ENCODE data around the gene STING1. TPM values are rescaled to one million over a fixed set of nuclear protein-coding genes. Genes with fewer than 3 reads are reported as not detected.

The STING1 gene
- total and polyA plus RNA-seq, 2 of the 13 experiments (the other 11 are each of a cell fraction or from before 2014, with no cell fraction given), result 1.3 to 4.4 TPM

- TF ChIP-seq, protein P1, sequence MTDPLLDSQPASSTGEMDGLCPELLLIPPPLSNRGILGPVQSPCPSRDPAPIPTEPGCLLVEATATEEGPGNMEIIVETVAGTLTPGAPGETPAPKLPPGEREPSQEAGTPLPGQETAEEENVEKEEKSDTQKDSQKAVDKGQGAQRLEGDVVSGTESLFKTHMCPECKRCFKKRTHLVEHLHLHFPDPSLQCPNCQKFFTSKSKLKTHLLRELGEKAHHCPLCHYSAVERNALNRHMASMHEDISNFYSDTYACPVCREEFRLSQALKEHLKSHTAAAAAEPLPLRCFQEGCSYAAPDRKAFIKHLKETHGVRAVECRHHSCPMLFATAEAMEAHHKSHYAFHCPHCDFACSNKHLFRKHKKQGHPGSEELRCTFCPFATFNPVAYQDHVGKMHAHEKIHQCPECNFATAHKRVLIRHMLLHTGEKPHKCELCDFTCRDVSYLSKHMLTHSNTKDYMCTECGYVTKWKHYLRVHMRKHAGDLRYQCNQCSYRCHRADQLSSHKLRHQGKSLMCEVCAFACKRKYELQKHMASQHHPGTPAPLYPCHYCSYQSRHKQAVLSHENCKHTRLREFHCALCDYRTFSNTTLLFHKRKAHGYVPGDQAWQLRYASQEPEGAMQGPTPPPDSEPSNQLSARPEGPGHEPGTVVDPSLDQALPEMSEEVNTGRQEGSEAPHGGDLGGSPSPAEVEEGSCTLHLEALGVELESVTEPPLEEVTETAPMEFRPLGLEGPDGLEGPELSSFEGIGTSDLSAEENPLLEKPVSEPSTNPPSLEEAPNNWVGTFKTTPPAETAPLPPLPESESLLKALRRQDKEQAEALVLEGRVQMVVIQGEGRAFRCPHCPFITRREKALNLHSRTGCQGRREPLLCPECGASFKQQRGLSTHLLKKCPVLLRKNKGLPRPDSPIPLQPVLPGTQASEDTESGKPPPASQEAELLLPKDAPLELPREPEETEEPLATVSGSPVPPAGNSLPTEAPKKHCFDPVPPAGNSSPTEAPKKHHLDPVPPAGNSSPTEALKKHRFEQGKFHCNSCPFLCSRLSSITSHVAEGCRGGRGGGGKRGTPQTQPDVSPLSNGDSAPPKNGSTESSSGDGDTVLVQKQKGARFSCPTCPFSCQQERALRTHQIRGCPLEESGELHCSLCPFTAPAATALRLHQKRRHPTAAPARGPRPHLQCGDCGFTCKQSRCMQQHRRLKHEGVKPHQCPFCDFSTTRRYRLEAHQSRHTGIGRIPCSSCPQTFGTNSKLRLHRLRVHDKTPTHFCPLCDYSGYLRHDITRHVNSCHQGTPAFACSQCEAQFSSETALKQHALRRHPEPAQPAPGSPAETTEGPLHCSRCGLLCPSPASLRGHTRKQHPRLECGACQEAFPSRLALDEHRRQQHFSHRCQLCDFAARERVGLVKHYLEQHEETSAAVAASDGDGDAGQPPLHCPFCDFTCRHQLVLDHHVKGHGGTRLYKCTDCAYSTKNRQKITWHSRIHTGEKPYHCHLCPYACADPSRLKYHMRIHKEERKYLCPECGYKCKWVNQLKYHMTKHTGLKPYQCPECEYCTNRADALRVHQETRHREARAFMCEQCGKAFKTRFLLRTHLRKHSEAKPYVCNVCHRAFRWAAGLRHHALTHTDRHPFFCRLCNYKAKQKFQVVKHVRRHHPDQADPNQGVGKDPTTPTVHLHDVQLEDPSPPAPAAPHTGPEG (CRISPR knock-in tag; IDR thresholded peaks at IDR 0.05), result no peak
- TF ChIP-seq ZNF441 (CRISPR knock-in tag; IDR thresholded peaks at IDR 0.05; ENCODE audit: borderline replicate concordance) (0 out of 2 replicates have a peak, but pooled peaks have one; percentile 52), ZBTB42 (CRISPR knock-in tag; IDR thresholded peaks at IDR 0.05) (no peak), HOXA7 (CRISPR knock-in tag; IDR thresholded peaks at IDR 0.05) (no peak), MEF2D (CRISPR knock-in tag; IDR thresholded peaks at IDR 0.05) (0 out of 2 replicates have a peak, but pooled peaks have one; percentile 32), RNF2 (conservative IDR thresholded peaks at IDR 0.05; ENCODE audit: low read depth) (no peak), ZNF605 (CRISPR knock-in tag; IDR thresholded peaks at IDR 0.05) (peak; percentile 91), ZNF143 (CRISPR knock-in tag; IDR thresholded peaks at IDR 0.05) (peak; percentile 98), SPEN (CRISPR knock-in tag; IDR thresholded peaks at IDR 0.05; ENCODE audit: low read depth) (peak; percentile 79), SNAI1 (CRISPR knock-in tag; IDR thresholded peaks at IDR 0.05; ENCODE audit: borderline replicate concordance) (0 out of 2 replicates have a peak, but pooled peaks have one; percentile 58), ZNF530 (CRISPR knock-in tag; IDR thresholded peaks at IDR 0.05; ENCODE audit: low read depth) (no peak), SRY (CRISPR knock-in tag; IDR thresholded peaks at IDR 0.05) (peak; percentile 36; the same call in 1 of the 2 replicates), BRD4 (CRISPR knock-in tag; IDR thresholded peaks at IDR 0.05) (no peak)
- TF ChIP-seq, protein P2, sequence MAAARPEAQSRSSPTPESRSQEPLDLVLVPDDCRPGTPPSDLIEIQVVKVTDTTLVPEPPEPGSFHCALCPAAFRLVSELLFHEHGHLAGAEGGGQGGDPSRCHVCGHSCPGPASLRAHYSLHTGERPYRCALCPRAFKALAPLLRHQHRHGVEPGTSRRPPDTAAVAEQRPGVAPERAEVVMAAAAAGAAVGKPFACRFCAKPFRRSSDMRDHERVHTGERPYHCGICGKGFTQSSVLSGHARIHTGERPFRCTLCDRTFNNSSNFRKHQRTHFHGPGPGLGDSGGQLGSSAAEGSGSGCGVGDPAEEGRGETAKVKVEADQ (CRISPR knock-in tag; IDR thresholded peaks at IDR 0.05; ENCODE audit: borderline replicate concordance), result 0 out of 2 replicates have a peak, but pooled peaks have one; percentile 33
- TF ChIP-seq, protein P3, sequence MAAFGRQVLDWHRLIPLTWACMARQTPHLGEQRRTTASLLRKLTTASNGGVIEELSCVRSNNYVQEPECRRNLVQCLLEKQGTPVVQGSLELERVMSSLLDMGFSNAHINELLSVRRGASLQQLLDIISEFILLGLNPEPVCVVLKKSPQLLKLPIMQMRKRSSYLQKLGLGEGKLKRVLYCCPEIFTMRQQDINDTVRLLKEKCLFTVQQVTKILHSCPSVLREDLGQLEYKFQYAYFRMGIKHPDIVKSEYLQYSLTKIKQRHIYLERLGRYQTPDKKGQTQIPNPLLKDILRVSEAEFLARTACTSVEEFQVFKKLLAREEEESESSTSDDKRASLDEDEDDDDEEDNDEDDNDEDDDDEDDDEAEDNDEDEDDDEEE (CRISPR knock-in tag; IDR thresholded peaks at IDR 0.05), result 0 out of 2 replicates have a peak, but pooled peaks have one; percentile 28
- TF ChIP-seq, protein P4, sequence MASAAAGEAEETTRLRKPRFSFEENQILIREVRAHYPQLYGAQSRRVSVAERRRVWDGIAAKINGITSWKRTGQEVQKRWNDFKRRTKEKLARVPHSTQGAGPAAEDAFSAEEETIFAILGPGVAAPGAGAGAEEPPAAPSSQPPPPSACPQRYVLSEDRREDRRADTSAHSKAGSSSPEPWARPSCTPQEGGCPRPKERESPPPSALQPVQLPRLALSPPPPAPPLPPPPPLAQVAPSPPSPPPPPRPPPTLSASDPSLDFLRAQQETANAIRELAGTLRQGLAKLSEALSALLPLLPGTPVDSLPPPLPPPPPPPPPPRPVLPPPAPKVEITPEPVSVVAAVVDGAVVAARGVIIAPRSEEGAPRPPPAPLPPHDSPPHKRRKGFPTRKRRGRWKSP (CRISPR knock-in tag; IDR thresholded peaks at IDR 0.05), result no peak
- TF ChIP-seq, protein P5, sequence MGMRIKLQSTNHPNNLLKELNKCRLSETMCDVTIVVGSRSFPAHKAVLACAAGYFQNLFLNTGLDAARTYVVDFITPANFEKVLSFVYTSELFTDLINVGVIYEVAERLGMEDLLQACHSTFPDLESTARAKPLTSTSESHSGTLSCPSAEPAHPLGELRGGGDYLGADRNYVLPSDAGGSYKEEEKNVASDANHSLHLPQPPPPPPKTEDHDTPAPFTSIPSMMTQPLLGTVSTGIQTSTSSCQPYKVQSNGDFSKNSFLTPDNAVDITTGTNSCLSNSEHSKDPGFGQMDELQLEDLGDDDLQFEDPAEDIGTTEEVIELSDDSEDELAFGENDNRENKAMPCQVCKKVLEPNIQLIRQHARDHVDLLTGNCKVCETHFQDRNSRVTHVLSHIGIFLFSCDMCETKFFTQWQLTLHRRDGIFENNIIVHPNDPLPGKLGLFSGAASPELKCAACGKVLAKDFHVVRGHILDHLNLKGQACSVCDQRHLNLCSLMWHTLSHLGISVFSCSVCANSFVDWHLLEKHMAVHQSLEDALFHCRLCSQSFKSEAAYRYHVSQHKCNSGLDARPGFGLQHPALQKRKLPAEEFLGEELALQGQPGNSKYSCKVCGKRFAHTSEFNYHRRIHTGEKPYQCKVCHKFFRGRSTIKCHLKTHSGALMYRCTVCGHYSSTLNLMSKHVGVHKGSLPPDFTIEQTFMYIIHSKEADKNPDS (CRISPR knock-in tag; IDR thresholded peaks at IDR 0.05), result 0 out of 2 replicates have a peak, but pooled peaks have one; percentile 64
Measured at GRCh38 chr5:139439013-139439903, 43.3 kb downstream of the STING1 start, which contains the start of gene DNAJC18 (continued).

All from HepG2 (cell line).